Stimulated activated naive CD8-positive, alpha-beta T cell treated with anti-CD3 and anti-CD28 coated beads, Interleukin-15, Interleukin-2, amounts not matched to agents 100 U/mL and 50 U/mL, for 24 hours (primary cell): ENCODE results near the gene ADAM12.
A peak's percentile ranks its signal among the peaks of the same experiment; 100 is the strongest.

Source experiments
- ATAC-seq: fragments of 150-1000 bp; cut with Tn5 transposase; one replicate; pipeline ENCODE4 v1.10.0; 2021
- DNase-seq: peaks from one replicate; pipeline ENCODE4 v3.0.0; 2021

ADAM12 gene

GRCh38 chr10:126234630-126235029, 153.6 kb downstream of the ADAM12 start:
- DNase-seq (no peak), ATAC-seq (no peak)

- DNase-seq (no peak), ATAC-seq (no peak)
Measured at GRCh38 chr10:126233182-126234148, 154.8 kb downstream of the ADAM12 start.

- no peak for DNase-seq
- no peak for ATAC-seq
Measured at GRCh38 chr10:126230587-126230986, 157.7 kb downstream of the ADAM12 start.

- DNase-seq (no peak), ATAC-seq (no peak)
Measured at GRCh38 chr10:126229686-126230085, 158.6 kb downstream of the ADAM12 start.

- ATAC-seq (no peak), DNase-seq (no peak)
Measured at GRCh38 chr10:126227762-126228134, 160.5 kb downstream of the ADAM12 start.

- DNase-seq = no peak
- no peak for ATAC-seq
Measured at GRCh38 chr10:126226988-126227761, 161.1 kb downstream of the ADAM12 start.

- ATAC-seq (no peak), DNase-seq (no peak)
Measured at GRCh38 chr10:126226205-126226604, 162.1 kb downstream of the ADAM12 start.

GRCh38 chr10:126225672-126226008, 162.6 kb downstream of the ADAM12 start:
- no peak for DNase-seq
- ATAC-seq = no peak

GRCh38 chr10:126224967-126225671, 163.2 kb downstream of the ADAM12 start:
- ATAC-seq (no peak), DNase-seq (no peak)

GRCh38 chr10:126223512-126224067, 164.7 kb downstream of the ADAM12 start:
- no peak for DNase-seq
- peak; percentile 32 for ATAC-seq

- ATAC-seq = no peak
Measured at GRCh38 chr10:126222736-126223511, 165.4 kb downstream of the ADAM12 start.

GRCh38 chr10:126221874-126222273, 166.4 kb downstream of the ADAM12 start:
- no peak for ATAC-seq
- no peak for DNase-seq

More at GRCh38 chr10:126222736-126223511, 165.4 kb downstream of the ADAM12 start:
- DNase-seq = no peak

- ATAC-seq (no peak), DNase-seq (no peak)
Measured at GRCh38 chr10:126218778-126219649, 169.3 kb downstream of the ADAM12 start.

GRCh38 chr10:126218174-126218573, 170.1 kb downstream of the ADAM12 start:
- DNase-seq (no peak), ATAC-seq (no peak)

- DNase-seq (no peak), ATAC-seq (no peak)
Measured at GRCh38 chr10:126216632-126216961, 171.7 kb downstream of the ADAM12 start.

- no peak for ATAC-seq
- no peak for DNase-seq
Measured at GRCh38 chr10:126215746-126216631, 172.3 kb downstream of the ADAM12 start.

- no peak for DNase-seq
Measured at GRCh38 chr10:126214679-126215078, 173.6 kb downstream of the ADAM12 start.

GRCh38 chr10:126214021-126214420, 174.3 kb downstream of the ADAM12 start:
- DNase-seq = no peak
- no peak for ATAC-seq

More at GRCh38 chr10:126214679-126215078, 173.6 kb downstream of the ADAM12 start:
- ATAC-seq = no peak

GRCh38 chr10:126212738-126213137, 175.5 kb downstream of the ADAM12 start:
- ATAC-seq (no peak), DNase-seq (no peak)
